HCT116 (cell line): ENCODE measurements around the gene CRMP1. TPM values are rescaled to one million over a fixed set of nuclear protein-coding genes. Genes with fewer than 3 reads are reported as not detected.

Experiments
- ATAC-seq: fragments of 200-7000 bp; cut with Tn5 transposase; 2 replicates; pipeline ENCODE4 v1.9.1; 2020; ENCODE audit warnings: mild to moderate bottlenecking, moderate library complexity
- BruUV-seq: library from RNA; stranded (reverse); fragments of 400-500 nt; replicated peaks from 2 replicates; lab custom pipeline; 2021; lab: Mats Ljungman, UMichigan
- CTCF ChIA-PET: fragments of 300-600 bp; sonication (Branson Sonifier 250); formaldehyde crosslinking; loops from one replicate; lab custom pipeline; 2021; ENCODE audit warnings: antibody characterized with exemption; lab: Charles Lee
- POLR2A ChIA-PET: fragments of 300-600, 350-600 bp; sonication (Branson Sonifier 250); formaldehyde crosslinking; loops from one replicate; lab custom pipeline; 2021; ENCODE audit warnings: antibody characterized with exemption; lab: Charles Lee
- RAD21 ChIA-PET, 2 experiments: fragments of 300-600 bp; sonication (Branson Sonifier 250); formaldehyde crosslinking; loops; one replicate each; lab custom pipeline; 2023; ENCODE audit warnings: low total read pairs in 2 of 2; ENCODE audit not compliant: uncharacterized antibody in 2 of 2, unreplicated experiment in 2 of 2, low non-redundant PET in 1 of 2; lab: Charles Lee
- DNase-seq: peaks from one replicate; pipeline ENCODE4 v3.0.0-alpha.2; 2010; ENCODE audit warnings: low read depth, low spot score
- H2AFZ ChIP-seq: fragments of 200-600 bp; shearing (Covaris generic), sonication (generic); 2 replicates; pipeline ENCODE4 v1.6.1; 2017; ENCODE audit warnings: low read depth, mixed run types, mixed read lengths, antibody characterized with exemption, low read length; ENCODE audit not compliant: poor library complexity, severe bottlenecking
- H3K27ac ChIP-seq: 2 replicates; pipeline ENCODE4 v1.5.1; 2012; ENCODE audit warnings: low read depth, low read length
- H3K27me3 ChIP-seq: fragments of 200-600 bp; sonication (generic); 2 replicates; pipeline ENCODE4 v1.6.1; 2016; ENCODE audit warnings: mixed run types, low read length, mixed read lengths; ENCODE audit not compliant: insufficient read depth
- H3K36me3 ChIP-seq, 2 experiments: fragments of 200-500 bp in 1 of 2; fragments of 200-600 bp in 1 of 2; sonication (Bioruptor generic) in 1 of 2; sonication (generic) in 1 of 2; 2 replicates each; pipeline versions ENCODE4 v1.5.1 to v1.6.1; 2014 to 2016; ENCODE audit warnings: low read length in 2 of 2, inconsistent platforms in 1 of 2, mixed read lengths in 1 of 2, mixed run types in 1 of 2; ENCODE audit not compliant: insufficient read depth in 2 of 2, control insufficient read depth in 1 of 2
- H3K4me1 ChIP-seq, 2 experiments: fragments of 200-600 bp in 1 of 2; sonication (generic) in 1 of 2; 2 replicates each; pipeline versions ENCODE4 v1.5.1 to v1.6.1; 2012 to 2017; ENCODE audit warnings: low read length in 2 of 2, inconsistent platforms in 1 of 2, mild to moderate bottlenecking in 1 of 2, mixed read lengths in 1 of 2, mixed run types in 1 of 2, moderate library complexity in 1 of 2; ENCODE audit not compliant: insufficient read depth in 2 of 2, control insufficient read depth in 1 of 2
- H3K4me2 ChIP-seq: fragments of 200-600 bp; sonication (generic); 2 replicates; pipeline ENCODE4 v1.6.1; 2017; ENCODE audit warnings: mixed run types, low read length, mixed read lengths
- H3K4me3 ChIP-seq, 2 experiments: fragments of 200-600 bp in 1 of 2; sonication (generic) in 1 of 2; replicated peaks in 1 of 2; 2 replicates each; pipeline ENCODE4 v1.5.1; 2011 to 2016; ENCODE audit warnings: low read length in 2 of 2, control low read depth in 1 of 2, low read depth in 1 of 2, mild to moderate bottlenecking in 1 of 2, mixed read lengths in 1 of 2, mixed run types in 1 of 2
- H3K79me2 ChIP-seq: fragments of 200-600 bp; sonication (generic); 2 replicates; pipeline ENCODE4 v1.6.1; 2017; ENCODE audit warnings: mild to moderate bottlenecking, mixed run types, low read length, moderate library complexity, mixed read lengths; ENCODE audit not compliant: insufficient read depth
- H3K9ac ChIP-seq: fragments of 200-600 bp; sonication (generic); 2 replicates; pipeline ENCODE4 v1.6.1; 2016; ENCODE audit warnings: low read length, mixed read lengths
- H3K9me2 ChIP-seq: fragments of 200-600 bp; sonication (generic), shearing (Covaris generic); 2 replicates; pipeline ENCODE4 v1.6.1; 2017; ENCODE audit warnings: mixed run types, mild to moderate bottlenecking, moderate library complexity; ENCODE audit not compliant: insufficient read depth
- H3K9me3 ChIP-seq, 2 experiments: fragments of 200-500 bp in 1 of 2; fragments of 200-600 bp in 1 of 2; sonication (Bioruptor generic) in 1 of 2; sonication (generic) in 1 of 2; 2 replicates each; pipeline ENCODE4 v1.6.1; 2014 to 2017; ENCODE audit warnings: low read length in 2 of 2, mixed read lengths in 2 of 2, inconsistent platforms in 1 of 2, low read depth in 1 of 2, mild to moderate bottlenecking in 1 of 2, mixed run types in 1 of 2, moderate library complexity in 1 of 2; ENCODE audit not compliant: control insufficient read depth in 1 of 2, insufficient read depth in 1 of 2
- H4K20me1 ChIP-seq: fragments of 200-600 bp; sonication (generic), shearing (Covaris generic); 2 replicates; pipeline ENCODE4 v1.6.1; 2017; ENCODE audit warnings: mixed run types, mild to moderate bottlenecking, moderate library complexity; ENCODE audit not compliant: insufficient read depth
- CBX3 ChIP-seq: IDR thresholded peaks from 2 replicates; pipeline ENCODE4 v1.6.1; 2012; ENCODE audit warnings: low read depth
- CEBPB ChIP-seq: IDR thresholded peaks from 2 replicates; pipeline ENCODE4 v1.6.1; 2012; ENCODE audit warnings: low read depth
- EZH2phosphoT487 ChIP-seq: fragments of 200-600 bp; IDR thresholded peaks from 2 replicates; pipeline ENCODE4 v1.6.1; 2018; ENCODE audit warnings: antibody characterized with exemption, borderline replicate concordance
- FOSL1 ChIP-seq: IDR thresholded peaks from 2 replicates; pipeline ENCODE4 v1.6.1; 2012; ENCODE audit warnings: low read depth
- POLR2AphosphoS5 ChIP-seq: IDR thresholded peaks from 2 replicates; pipeline ENCODE4 v1.6.1; 2011; ENCODE audit warnings: mild to moderate bottlenecking, low read depth, low read length, moderate library complexity
- YY1 ChIP-seq: IDR thresholded peaks from 2 replicates; pipeline ENCODE4 v1.6.1; 2011; ENCODE audit warnings: low read length, low read depth, moderate library complexity, mild to moderate bottlenecking; ENCODE audit not compliant: insufficient replicate concordance; ENCODE audit errors: extremely low read depth
- ZFX ChIP-seq: fragments of 450-650 bp; IDR thresholded peaks from 2 replicates; pipeline ENCODE4 v1.6.1; 2017
- intact Hi-C: fragments of 100-400 bp; cut with micrococcal nuclease; formaldehyde crosslinking; loops from 2 replicates; pipeline ENCODE4 v1.10.0; 2022
- total RNA-seq: library from RNA; stranded (reverse); gene quantifications from one replicate; pipeline ENCODE4 v1.2.1, GENCODE V29; 2021; ENCODE audit not compliant: unreplicated experiment
- TF ChIP-seq, protein P1 (sequence below): IDR thresholded peaks from 2 replicates; pipeline ENCODE4 v1.6.1; 2012
- TF ChIP-seq, protein P2 (sequence below): IDR thresholded peaks from 2 replicates; pipeline ENCODE4 v1.6.1; 2011; ENCODE audit warnings: mild to moderate bottlenecking, low read length, moderate library complexity; ENCODE audit not compliant: insufficient replicate concordance; ENCODE audit errors: extremely low read depth

CRMP1 gene
- total RNA-seq, 1 experiment from 2014 or later: not detected

DNA sequence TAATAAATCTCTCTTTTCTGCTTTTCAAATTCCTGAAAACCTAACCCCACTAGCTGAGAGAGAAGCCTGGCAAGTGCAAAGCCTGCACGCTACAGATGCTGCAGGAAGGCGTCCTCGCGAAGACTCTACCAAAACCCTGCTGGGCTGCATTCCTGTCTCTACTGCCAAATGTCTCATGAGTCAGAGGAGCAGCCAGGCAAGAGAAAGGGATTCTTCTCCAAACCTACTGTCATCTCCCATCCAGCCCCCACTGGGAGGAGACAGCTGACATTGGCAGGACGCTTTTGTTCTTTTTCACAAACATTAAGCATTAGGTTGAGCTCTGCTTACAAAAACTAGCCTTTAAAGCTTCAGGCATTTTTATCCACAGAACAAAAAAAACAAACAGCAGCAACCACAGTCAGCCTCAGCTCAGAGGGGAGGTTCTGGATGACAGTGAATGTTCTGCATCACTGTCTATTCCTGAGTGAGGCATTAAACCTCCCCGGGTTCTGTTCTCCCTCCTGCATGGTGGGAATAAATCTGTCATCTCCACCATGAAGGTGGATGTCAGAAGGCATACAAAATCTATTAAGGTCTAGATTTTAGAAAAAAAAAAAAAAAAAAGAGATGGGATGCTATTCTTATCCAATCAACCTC is 18.0 kb downstream of the CRMP1 start:
- Histone ChIP-seq H3K9me2 (no peaks in the 10 kb centered on the region), H3K4me2 (no peak overlapping the region), H3K4me3 (no peak overlapping the region), H3K27ac (no peak overlapping the region), H3K4me1 (no peaks in the 10 kb centered on the region), H3K9me3 (no peaks in the 10 kb centered on the region), H3K36me3 (no peaks in the 10 kb centered on the region), H2AFZ (no peak overlapping the region), H3K79me2 (no peaks in the 10 kb centered on the region), H4K20me1 (no peaks in the 10 kb centered on the region), H3K9ac (no peak overlapping the region), H3K27me3 (peaks cover 32% of the 10 kb centered on the region)
- DNase-seq (no peak), ATAC-seq (no peak)
- POLR2A ChIA-PET: no interaction called here
- CTCF ChIA-PET: no interaction called here
- intact Hi-C loops: no loop called here
- RAD21 ChIA-PET: no interaction called here
- no TSS peak for BruUV-seq
- TF ChIP-seq CEBPB (no peak), EZH2phosphoT487 (no peak), FOSL1 (no peak)
- TF ChIP-seq, protein P1, sequence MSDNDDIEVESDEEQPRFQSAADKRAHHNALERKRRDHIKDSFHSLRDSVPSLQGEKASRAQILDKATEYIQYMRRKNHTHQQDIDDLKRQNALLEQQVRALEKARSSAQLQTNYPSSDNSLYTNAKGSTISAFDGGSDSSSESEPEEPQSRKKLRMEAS: no peak

DNA sequence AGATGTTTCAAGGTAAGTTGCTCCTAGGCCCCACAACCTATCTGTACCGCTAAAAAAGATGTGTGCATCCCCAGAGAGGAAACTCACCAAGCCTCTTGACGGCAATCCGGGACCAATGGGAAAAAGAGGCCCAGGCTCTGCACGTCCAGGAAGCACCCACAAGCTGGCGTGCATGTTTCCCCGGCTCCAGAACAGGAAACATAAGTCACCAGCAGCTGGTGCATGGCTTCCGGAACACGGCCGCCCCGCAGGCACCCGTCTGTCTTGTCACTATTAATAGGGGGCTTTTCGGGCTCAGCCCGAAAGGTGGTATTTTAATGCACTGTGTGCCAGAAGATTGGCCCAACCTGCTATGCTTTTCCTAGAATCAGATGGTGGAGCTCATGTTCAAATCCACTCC is 22.2 kb downstream of the CRMP1 start:
- Histone ChIP-seq H2AFZ (no peak overlapping the region), H3K9ac (no peak overlapping the region), H4K20me1 (no peaks in the 10 kb centered on the region), H3K27me3 (peaks cover 42% of the 10 kb centered on the region), H3K9me2 (no peaks in the 10 kb centered on the region), H3K79me2 (no peaks in the 10 kb centered on the region), H3K4me1 (no peaks in the 10 kb centered on the region), H3K4me2 (no peak overlapping the region), H3K27ac (no peak overlapping the region), H3K4me3 (no peak overlapping the region), H3K36me3 (no peaks in the 10 kb centered on the region), H3K9me3 (no peaks in the 10 kb centered on the region)
- CTCF ChIA-PET: no interaction called here
- POLR2A ChIA-PET: no interaction called here
- intact Hi-C loops: no loop called here
- RAD21 ChIA-PET: no interaction called here
- no peak for TF ChIP-seq YY1
- TF ChIP-seq, protein P1: no peak
- TF ChIP-seq CBX3: no peak
- TF ChIP-seq ZFX: no peak
- no peak for TF ChIP-seq CEBPB
- TF ChIP-seq, protein P2, sequence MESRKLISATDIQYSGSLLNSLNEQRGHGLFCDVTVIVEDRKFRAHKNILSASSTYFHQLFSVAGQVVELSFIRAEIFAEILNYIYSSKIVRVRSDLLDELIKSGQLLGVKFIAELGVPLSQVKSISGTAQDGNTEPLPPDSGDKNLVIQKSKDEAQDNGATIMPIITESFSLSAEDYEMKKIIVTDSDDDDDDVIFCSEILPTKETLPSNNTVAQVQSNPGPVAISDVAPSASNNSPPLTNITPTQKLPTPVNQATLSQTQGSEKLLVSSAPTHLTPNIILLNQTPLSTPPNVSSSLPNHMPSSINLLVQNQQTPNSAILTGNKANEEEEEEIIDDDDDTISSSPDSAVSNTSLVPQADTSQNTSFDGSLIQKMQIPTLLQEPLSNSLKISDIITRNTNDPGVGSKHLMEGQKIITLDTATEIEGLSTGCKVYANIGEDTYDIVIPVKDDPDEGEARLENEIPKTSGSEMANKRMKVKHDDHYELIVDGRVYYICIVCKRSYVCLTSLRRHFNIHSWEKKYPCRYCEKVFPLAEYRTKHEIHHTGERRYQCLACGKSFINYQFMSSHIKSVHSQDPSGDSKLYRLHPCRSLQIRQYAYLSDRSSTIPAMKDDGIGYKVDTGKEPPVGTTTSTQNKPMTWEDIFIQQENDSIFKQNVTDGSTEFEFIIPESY: no peak
- TF ChIP-seq POLR2AphosphoS5: no peak
- no peak for DNase-seq
- no TSS peak for BruUV-seq
- no peak for ATAC-seq
